K562 (cell line): ENCODE data around the gene NAV2. TPM values are rescaled to one million over a fixed set of nuclear protein-coding genes. Genes with fewer than 3 reads are reported as not detected.

Experiments
- ATAC-seq: fragments of 200-7000 bp; cut with Tn5 transposase; 3 replicates; pipeline ENCODE4 v1.9.1; 2020; ENCODE audit warnings: moderate library complexity
- BruUV-seq: library from RNA; stranded (reverse); fragments of 400-500 nt; replicated peaks from 2 replicates; lab custom pipeline; 2021; lab: Mats Ljungman, UMichigan
- CTCF ChIA-PET: fragments of 300-600 bp; formaldehyde crosslinking; extraction: SDS; loops from one replicate; lab custom pipeline; 2021; ENCODE audit warnings: low intra/inter-chr PET ratio; lab: Yijun Ruan, JAX
- POLR2A ChIA-PET: fragments of 300-600, 350-650 bp; sonication (Branson Sonifier 250); formaldehyde crosslinking; extraction: SDS; loops from one replicate; lab custom pipeline; 2021; ENCODE audit warnings: antibody characterized with exemption, inconsistent platforms; lab: Yijun Ruan, JAX
- DNase-seq, 4 experiments: peaks; one replicate each; pipeline versions ENCODE4 v3.0.0 to v3.0.0-alpha.2; 2011 to 2018; ENCODE audit warnings: low spot score in 3 of 4, mixed read lengths in 3 of 4; ENCODE audit errors: extremely low read depth in 1 of 4
- FAIRE-seq: peaks from 2 replicates; lab custom pipeline; 2011; peaks lifted over from hg19 to GRCh38; lab: Jason Lieb, UNC
- H2AFZ ChIP-seq: 2 replicates; pipeline ENCODE4 v1.6.0; 2011; ENCODE audit warnings: low read depth, low read length, control low read depth, inconsistent platforms
- H3K27ac ChIP-seq: fragments of 200-600 bp; 3 replicates; pipeline ENCODE4 v1.8.0; 2011; ENCODE audit warnings: low read depth, mild to moderate bottlenecking, control low read depth, inconsistent platforms, low read length, moderate library complexity, mixed read lengths; ENCODE audit errors: extremely low read depth
- H3K27me3 ChIP-seq, 2 experiments: fragments of 300-600 bp in 1 of 2; 2 replicates in 1 of 2; 3 replicates in 1 of 2; pipeline versions ENCODE4 v1.6.0 to v1.8.0; 2011; ENCODE audit warnings: inconsistent platforms in 2 of 2, low read length in 2 of 2, mild to moderate bottlenecking in 1 of 2, mixed read lengths in 1 of 2, moderate library complexity in 1 of 2; ENCODE audit not compliant: control insufficient read depth in 2 of 2, insufficient read depth in 2 of 2
- H3K36me3 ChIP-seq: fragments of 300-600 bp; 3 replicates; pipeline ENCODE4 v1.8.0; 2011; ENCODE audit warnings: mild to moderate bottlenecking, low read length, inconsistent platforms; ENCODE audit not compliant: control insufficient read depth, insufficient read depth
- H3K4me1 ChIP-seq, 2 experiments: fragments of 200-600 bp in 1 of 2; replicated peaks in 1 of 2; 2 replicates in 1 of 2; 3 replicates in 1 of 2; pipeline versions ENCODE4 v1.5.1 to v1.8.0; 2011; ENCODE audit warnings: inconsistent platforms in 2 of 2, low read length in 2 of 2, mild to moderate bottlenecking in 1 of 2, mixed read lengths in 1 of 2, moderate library complexity in 1 of 2; ENCODE audit not compliant: control insufficient read depth in 2 of 2, insufficient read depth in 2 of 2
- H3K4me2 ChIP-seq: 2 replicates; pipeline ENCODE4 v1.6.1; 2011; ENCODE audit warnings: low read length, control low read depth, inconsistent platforms, mixed read lengths; ENCODE audit not compliant: insufficient read depth
- H3K4me3 ChIP-seq: fragments of 200-600 bp; sonication (generic), shearing (Covaris generic); 2 replicates; pipeline ENCODE4 v1.5.1; 2016; ENCODE audit warnings: control low read depth, inconsistent platforms
- H3K79me2 ChIP-seq: fragments of 200-600 bp; 3 replicates; pipeline ENCODE4 v1.8.0; 2011; ENCODE audit warnings: low read length, inconsistent platforms; ENCODE audit not compliant: control insufficient read depth, insufficient read depth
- H3K9ac ChIP-seq, 2 experiments: 2 replicates each; pipeline versions ENCODE4 v1.6.0 to v1.6.1; 2011; ENCODE audit warnings: low read depth in 2 of 2, low read length in 2 of 2, control low read depth in 1 of 2, inconsistent platforms in 1 of 2, mild to moderate bottlenecking in 1 of 2, mixed read lengths in 1 of 2; ENCODE audit not compliant: insufficient read depth in 1 of 2
- H3K9me1 ChIP-seq: one replicate; pipeline ENCODE4 v1.6.0; 2011; ENCODE audit warnings: inconsistent platforms, mild to moderate bottlenecking, low read length, moderate library complexity; ENCODE audit not compliant: control insufficient read depth, insufficient read depth
- H3K9me3 ChIP-seq: replicated peaks from 2 replicates; pipeline ENCODE4 v1.5.1; 2011; ENCODE audit warnings: low read depth, low read length, inconsistent platforms; ENCODE audit not compliant: control insufficient read depth, insufficient read depth
- H4K20me1 ChIP-seq: replicated peaks from 2 replicates; pipeline ENCODE4 v1.6.1; 2011; ENCODE audit warnings: low read length, inconsistent platforms, mixed read lengths; ENCODE audit not compliant: control insufficient read depth, insufficient read depth
- ADNP ChIP-seq: fragments of 200-800 bp; sonication (Bioruptor generic); IDR thresholded peaks from 2 replicates; pipeline ENCODE4 v1.6.1; 2016; ENCODE audit warnings: missing genetic modification characterization, missing compliant biosample characterization
- KDM2B ChIP-seq: fragments of 250-450 bp; sonication (Bioruptor Pico); IDR thresholded peaks from 2 replicates; pipeline ENCODE4 v1.8.0; 2021; ENCODE audit warnings: mild to moderate bottlenecking, moderate library complexity
- POLR2AphosphoS5 ChIP-seq: IDR thresholded peaks from 2 replicates; pipeline ENCODE4 v1.6.1; 2011; ENCODE audit warnings: mild to moderate bottlenecking, low read depth, low read length, moderate library complexity; ENCODE audit not compliant: control insufficient read depth, insufficient read depth
- RBM17 ChIP-seq: fragments of 200-400 bp; formaldehyde crosslinking; IDR thresholded peaks from 2 replicates; pipeline ENCODE4 v1.6.1; 2017; ENCODE audit warnings: low read depth, mild to moderate bottlenecking, low read length, borderline replicate concordance
- RBM34 ChIP-seq: fragments of 200-400 bp; formaldehyde crosslinking; IDR thresholded peaks from 2 replicates; pipeline ENCODE4 v1.6.1; 2018; ENCODE audit warnings: low read length, borderline replicate concordance; ENCODE audit not compliant: insufficient read depth
- TEAD1 ChIP-seq, 2 experiments: fragments of 450-650 bp in 1 of 2; sonication (generic) in 1 of 2; formaldehyde crosslinking; IDR thresholded peaks; 2 replicates each; pipeline versions ENCODE4 v1.4.0 to v1.8.0; 2020 to 2022; ENCODE audit warnings: mild to moderate bottlenecking in 2 of 2, missing genetic modification reagents in 1 of 2
- ZC3H8 ChIP-seq: fragments of 450-650 bp; IDR thresholded peaks from 2 replicates; pipeline ENCODE4 v1.6.1; 2017
- ZNF444 ChIP-seq: fragments of 250-450 bp; sonication (Bioruptor Pico); IDR thresholded peaks from 2 replicates; pipeline ENCODE4 v1.4.0; 2020; ENCODE audit warnings: mild to moderate bottlenecking, moderate library complexity
- WGBS: fragments of 100-300 bp; shearing (Covaris generic); methylation state at CpG from one replicate; pipeline ENCODE4 v1.1.6; 2016; ENCODE audit warnings: low coverage, mixed read lengths; ENCODE audit not compliant: insufficient coverage; ENCODE audit errors: missing lambda C conversion rate; 5-methylcytosine and 5-hydroxymethylcytosine counted together
- in situ Hi-C: fragments of 300-500 bp; cut with MboI; formaldehyde crosslinking; loops from 4 replicates; pipeline ENCODE4 v1.15.0; 2018; ENCODE audit warnings: inconsistent platforms, mixed read lengths
- intact Hi-C: fragments of 100-400 bp; cut with micrococcal nuclease; formaldehyde crosslinking; loops from 2 replicates; pipeline ENCODE4 v1.14.2; 2022
- polyA plus RNA-seq, 8 experiments: library from polyadenylated mRNA; depleted of rRNA in 4 of 8; stranded (reverse) in 5 of 8; unstranded in 3 of 8; fragments of >200 nt; fragmentation: Nextera tagmentation in 2 of 8; fragmentation: Illumina TruSeq in 1 of 8; extraction: Ambion mirVana in 2 of 8; extraction: Trizol in 1 of 8; gene quantifications; 2 replicates each; pipeline versions ENCODE4 v1.2.1 to v1.2.3, GENCODE V29; 2011 to 2014; ENCODE audit warnings: inconsistent platforms in 1 of 8, missing spikeins in 1 of 8
- total RNA-seq, 7 experiments: library from RNA; depleted of rRNA in 6 of 7; stranded (reverse); fragments of >200 nt in 6 of 7; fragmentation: Illumina TruSeq in 2 of 7; extraction: Trizol in 2 of 7; gene quantifications; 2 replicates each; pipeline versions ENCODE4 v1.2.1 to v1.2.3, GENCODE V29; 2011 to 2021; ENCODE audit warnings: low replicate concordance in 1 of 7
- TF ChIP-seq, protein P1 (sequence below): fragments of 250-450 bp; sonication (Bioruptor Pico); IDR thresholded peaks from 2 replicates; pipeline ENCODE4 v1.5.0; 2021; ENCODE audit warnings: mild to moderate bottlenecking, borderline replicate concordance

The NAV2 gene
- total and polyA plus RNA-seq, 9 of the 15 experiments (the other 6 are each of a cell fraction or from before 2014, with no cell fraction given), result 0.03 to 0.35 (median 0.05) TPM

- H3K4me1 ChIP-seq, result no peaks in the 10 kb centered on the region
- H3K9ac ChIP-seq, result no peak overlapping the region
- no peak for DNase-seq
- no peak overlapping the region for H3K4me3 ChIP-seq
- in situ Hi-C loops, result loop anchor here (25.0 kb wide), 1 partner anchor 683 kb away; no protein-coding TSS in a partner anchor
- H2AFZ ChIP-seq, result no peak overlapping the region
- intact Hi-C loops, result no loop called here
- no peak overlapping the region for H3K4me2 ChIP-seq
- no peak for FAIRE-seq
- BruUV-seq, result no TSS peak
- POLR2A ChIA-PET, result interaction anchor here (1.2 kb wide), 1 partner anchor 17 kb away, joined by 3 read pairs; no protein-coding TSS in a partner anchor
- H3K27me3 ChIP-seq, result peaks cover 29 to 40% of the 10 kb centered on the region in 2 experiments; a peak in 4 of 5 replicates
- TF ChIP-seq ADNP (tag) (no peak), RBM34 (no peak), TEAD1 (CRISPR knock-in tag; IDR thresholded peaks at IDR 0.05) (no peak), ZC3H8 (no peak), POLR2AphosphoS5 (no peak), KDM2B (CRISPR knock-in tag) (no peak), ZNF444 (CRISPR knock-in tag) (no peak), RBM17 (no peak)
- TF ChIP-seq, protein P1, sequence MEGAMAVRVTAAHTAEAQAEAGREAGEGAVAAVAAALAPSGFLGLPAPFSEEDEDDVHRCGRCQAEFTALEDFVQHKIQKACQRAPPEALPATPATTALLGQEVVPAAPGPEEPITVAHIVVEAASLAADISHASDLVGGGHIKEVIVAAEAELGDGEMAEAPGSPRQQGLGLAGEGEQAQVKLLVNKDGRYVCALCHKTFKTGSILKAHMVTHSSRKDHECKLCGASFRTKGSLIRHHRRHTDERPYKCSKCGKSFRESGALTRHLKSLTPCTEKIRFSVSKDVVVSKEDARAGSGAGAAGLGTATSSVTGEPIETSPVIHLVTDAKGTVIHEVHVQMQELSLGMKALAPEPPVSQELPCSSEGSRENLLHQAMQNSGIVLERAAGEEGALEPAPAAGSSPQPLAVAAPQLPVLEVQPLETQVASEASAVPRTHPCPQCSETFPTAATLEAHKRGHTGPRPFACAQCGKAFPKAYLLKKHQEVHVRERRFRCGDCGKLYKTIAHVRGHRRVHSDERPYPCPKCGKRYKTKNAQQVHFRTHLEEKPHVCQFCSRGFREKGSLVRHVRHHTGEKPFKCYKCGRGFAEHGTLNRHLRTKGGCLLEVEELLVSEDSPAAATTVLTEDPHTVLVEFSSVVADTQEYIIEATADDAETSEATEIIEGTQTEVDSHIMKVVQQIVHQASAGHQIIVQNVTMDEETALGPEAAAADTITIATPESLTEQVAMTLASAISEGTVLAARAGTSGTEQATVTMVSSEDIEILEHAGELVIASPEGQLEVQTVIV, result no peak
- TF ChIP-seq, all 486 proteins: peak for 0
- no peaks in the 10 kb centered on the region for H4K20me1 ChIP-seq
- no peak for ATAC-seq
- no peaks in the 10 kb centered on the region for H3K9me3 ChIP-seq
- CTCF ChIA-PET, result no interaction called here
- H3K79me2 ChIP-seq, result no peaks in the 10 kb centered on the region
- H3K27ac ChIP-seq, result no peak overlapping the region
- H3K36me3 ChIP-seq, result no peaks in the 10 kb centered on the region
- H3K9me1 ChIP-seq, result no peaks in the 10 kb centered on the region
- WGBS, result 0% methylated on average over 2 of the region's 2 CpGs
Measured at GRCh38 chr11:19929147-19929546, 216.5 kb downstream of the NAV2 start.
